Non-pigmented ciliary epithelial cell (primary cell): Measurements from ENCODE around the gene MRPL52.
A peak's percentile ranks its signal among the peaks of the same experiment; 100 is the strongest.
"Not testable (repeated sequence)": the region's sequence is repeated elsewhere in the genome, so short reads cannot be mapped to it uniquely, and the experiment has no call there.

Experiments used
- DNase-seq: peaks from one replicate; pipeline ENCODE4 v3.0.0-alpha.2; 2010; ENCODE audit warnings: low read depth

Gene MRPL52

GRCh38 chr14:22839159-22839779 is 9.6 kb downstream of the MRPL52 start:
- DNase-seq = no peak

GRCh38 chr14:22841311-22841710 is 11.6 kb downstream of the MRPL52 start:
- DNase-seq = no peak

GRCh38 chr14:22841769-22842168 is 12.1 kb downstream of the MRPL52 start:
- no peak for DNase-seq

- no peak for DNase-seq
Observed at GRCh38 chr14:22842211-22843122, 12.8 kb downstream of the MRPL52 start.

- DNase-seq = no peak
Observed at GRCh38 chr14:22843123-22843925, 13.6 kb downstream of the MRPL52 start.

GRCh38 chr14:22844221-22845102 is 14.8 kb downstream of the MRPL52 start:
- DNase-seq = no peak

- no peak for DNase-seq
Observed at GRCh38 chr14:22845103-22845394, 15.4 kb downstream of the MRPL52 start.

GRCh38 chr14:22845821-22846625 is 16.3 kb downstream of the MRPL52 start:
- no peak for DNase-seq

- DNase-seq = no peak
Observed at GRCh38 chr14:22846811-22847307, 17.2 kb downstream of the MRPL52 start.

- DNase-seq = no peak
Observed at GRCh38 chr14:22847661-22848341, 18.1 kb downstream of the MRPL52 start.

- no peak for DNase-seq
Observed at GRCh38 chr14:22848351-22849164, 18.9 kb downstream of the MRPL52 start.

GRCh38 chr14:22849212-22849819 is 19.6 kb downstream of the MRPL52 start:
- DNase-seq = no peak

GRCh38 chr14:22850944-22851764 is 21.5 kb downstream of the MRPL52 start:
- peak; percentile 81 for DNase-seq

GRCh38 chr14:22852178-22852577 is 22.5 kb downstream of the MRPL52 start:
- not testable (repeated sequence) for DNase-seq

- DNase-seq = no peak
Observed at GRCh38 chr14:22852599-22852939, 22.9 kb downstream of the MRPL52 start.

- no peak for DNase-seq
Observed at GRCh38 chr14:22852940-22853767, 23.5 kb downstream of the MRPL52 start.

- DNase-seq = not testable (repeated sequence)
Observed at GRCh38 chr14:22854296-22854695, 24.6 kb downstream of the MRPL52 start.
